GM13976 (cell line): ENCODE measurements around the gene TMEM63A.
A peak's percentile ranks its signal among the peaks of the same experiment; 100 is the strongest.

ENCODE experiments used
- DNase-seq: peaks from one replicate; pipeline ENCODE4 v3.0.0; 2012; ENCODE audit warnings: low spot score
- in situ Hi-C: fragments of 300-500 bp; cut with MboI; formaldehyde crosslinking; loops from one replicate; pipeline ENCODE4 v1.12.0; 2022; ENCODE audit warnings: low sequenced_read_pairs, mixed read lengths, inconsistent platforms; ENCODE audit not compliant: unreplicated experiment
- TF ChIP-seq, protein P1 (sequence below): IDR thresholded peaks from 2 replicates; pipeline ENCODE4 v1.5.1; 2012; ENCODE audit warnings: borderline replicate concordance, mild to moderate bottlenecking; ENCODE audit not compliant: insufficient read depth; ENCODE audit errors: extremely low read depth, missing control alignments, control extremely low read depth

Gene TMEM63A

DNA sequence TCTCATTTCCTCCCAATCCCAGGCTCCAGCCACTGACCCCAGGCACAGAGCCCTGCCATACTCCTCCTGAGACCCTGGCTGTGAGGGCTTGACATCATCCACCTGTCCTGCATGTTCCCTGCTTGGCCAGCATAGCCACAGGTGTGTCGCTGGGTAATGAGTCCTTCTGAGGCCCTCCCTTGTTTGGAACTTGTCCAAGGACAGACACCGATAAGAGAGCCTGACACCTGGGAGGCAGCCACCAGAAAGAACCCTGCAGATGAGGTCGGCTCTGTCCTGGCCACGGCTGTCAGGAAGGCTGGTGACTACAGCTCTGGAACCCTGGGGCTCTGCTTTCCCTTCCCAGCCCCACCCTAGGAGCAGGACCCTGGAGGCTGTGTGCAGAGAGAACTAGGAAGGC lies 34.6 kb downstream of the TMEM63A start:
- TF ChIP-seq, protein P1, sequence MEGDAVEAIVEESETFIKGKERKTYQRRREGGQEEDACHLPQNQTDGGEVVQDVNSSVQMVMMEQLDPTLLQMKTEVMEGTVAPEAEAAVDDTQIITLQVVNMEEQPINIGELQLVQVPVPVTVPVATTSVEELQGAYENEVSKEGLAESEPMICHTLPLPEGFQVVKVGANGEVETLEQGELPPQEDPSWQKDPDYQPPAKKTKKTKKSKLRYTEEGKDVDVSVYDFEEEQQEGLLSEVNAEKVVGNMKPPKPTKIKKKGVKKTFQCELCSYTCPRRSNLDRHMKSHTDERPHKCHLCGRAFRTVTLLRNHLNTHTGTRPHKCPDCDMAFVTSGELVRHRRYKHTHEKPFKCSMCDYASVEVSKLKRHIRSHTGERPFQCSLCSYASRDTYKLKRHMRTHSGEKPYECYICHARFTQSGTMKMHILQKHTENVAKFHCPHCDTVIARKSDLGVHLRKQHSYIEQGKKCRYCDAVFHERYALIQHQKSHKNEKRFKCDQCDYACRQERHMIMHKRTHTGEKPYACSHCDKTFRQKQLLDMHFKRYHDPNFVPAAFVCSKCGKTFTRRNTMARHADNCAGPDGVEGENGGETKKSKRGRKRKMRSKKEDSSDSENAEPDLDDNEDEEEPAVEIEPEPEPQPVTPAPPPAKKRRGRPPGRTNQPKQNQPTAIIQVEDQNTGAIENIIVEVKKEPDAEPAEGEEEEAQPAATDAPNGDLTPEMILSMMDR: no peak
- in situ Hi-C loops: no loop called here
- no peak for DNase-seq

DNA sequence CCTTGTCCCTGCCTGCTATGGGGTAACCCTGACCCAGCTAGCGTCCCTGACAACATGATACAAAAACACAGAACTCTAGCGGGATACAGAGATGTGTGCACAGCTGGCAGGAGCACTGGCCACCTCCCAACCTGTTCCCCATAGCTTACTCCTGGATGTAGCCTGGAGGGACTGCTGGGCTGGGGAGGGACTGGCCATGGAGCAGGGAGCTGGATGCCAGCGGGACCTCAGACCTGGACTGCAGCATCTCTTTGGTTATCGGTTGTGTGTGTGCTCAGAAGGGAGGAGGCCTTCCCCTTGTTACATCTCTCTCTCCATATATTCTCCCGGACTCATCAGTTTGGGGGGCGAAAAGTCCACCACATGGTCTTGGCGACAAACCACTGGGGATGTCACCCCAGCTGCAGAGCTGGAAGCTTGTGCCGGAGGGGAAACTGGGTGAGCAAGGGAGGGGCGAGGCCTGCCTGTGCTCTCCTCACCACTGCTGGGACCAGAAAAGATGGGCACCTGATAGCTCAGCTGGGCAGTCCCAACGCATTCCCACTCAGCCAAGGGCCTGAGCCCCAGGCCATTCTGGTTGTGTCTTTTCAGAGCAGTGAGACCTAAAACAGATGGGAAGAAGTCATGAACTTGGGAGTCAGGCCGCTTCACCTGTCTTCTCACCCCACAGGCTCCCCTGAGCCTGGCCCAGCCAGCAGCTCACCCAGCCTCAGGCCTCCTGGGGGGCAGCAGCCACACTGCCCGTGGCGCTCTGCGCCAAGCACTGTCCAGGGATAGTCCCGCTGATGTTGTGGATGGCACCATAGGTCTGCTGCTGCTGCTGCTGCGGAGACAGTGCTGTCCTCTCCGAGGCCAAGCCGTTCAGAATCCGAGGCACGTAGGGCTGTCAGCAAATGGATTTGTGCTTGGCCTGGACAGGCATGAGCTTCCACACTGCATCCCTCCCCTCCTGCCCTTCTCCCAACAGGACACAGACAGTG lies 35.6 kb downstream of the TMEM63A start:
- in situ Hi-C loops: no loop called here
- TF ChIP-seq, protein P1: no peak
- DNase-seq: no peak

DNA sequence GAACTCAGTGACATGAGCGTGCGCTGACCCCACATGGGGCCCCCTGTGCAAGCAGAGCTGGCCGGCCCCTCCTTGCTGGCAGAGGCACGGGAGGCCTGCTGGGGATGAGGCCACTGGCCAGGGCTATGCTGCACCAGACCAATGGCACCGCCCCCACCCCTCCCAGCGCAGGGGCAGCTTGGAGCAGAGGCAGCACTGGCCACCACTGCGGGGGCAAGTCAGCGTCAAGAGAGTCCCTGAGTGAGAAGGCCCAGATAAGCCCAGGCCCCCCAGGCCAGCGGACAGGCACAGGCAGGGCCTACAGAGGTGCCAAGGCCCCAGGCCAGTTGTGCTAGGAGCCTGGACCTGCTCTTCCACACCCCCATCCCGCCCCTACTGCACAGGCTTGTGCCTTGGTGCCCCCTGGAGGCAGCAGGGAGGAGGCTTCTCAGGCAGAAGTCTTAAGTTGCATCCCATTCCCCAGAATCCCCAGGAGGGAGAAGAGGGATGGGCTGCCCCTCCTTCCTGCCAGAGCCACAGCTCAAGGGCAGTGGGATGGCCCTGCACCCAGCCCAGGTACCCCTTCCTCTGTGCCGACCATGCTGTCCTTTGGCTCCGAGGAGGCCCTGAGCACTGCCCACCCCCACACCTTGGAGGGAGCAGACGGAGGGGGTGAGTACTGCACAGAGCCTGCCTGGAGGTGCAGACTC lies 36.5 kb downstream of the TMEM63A start:
- peak; percentile 57 for DNase-seq
- TF ChIP-seq, protein P1: peak; percentile 29
- in situ Hi-C loops: no loop called here

DNA sequence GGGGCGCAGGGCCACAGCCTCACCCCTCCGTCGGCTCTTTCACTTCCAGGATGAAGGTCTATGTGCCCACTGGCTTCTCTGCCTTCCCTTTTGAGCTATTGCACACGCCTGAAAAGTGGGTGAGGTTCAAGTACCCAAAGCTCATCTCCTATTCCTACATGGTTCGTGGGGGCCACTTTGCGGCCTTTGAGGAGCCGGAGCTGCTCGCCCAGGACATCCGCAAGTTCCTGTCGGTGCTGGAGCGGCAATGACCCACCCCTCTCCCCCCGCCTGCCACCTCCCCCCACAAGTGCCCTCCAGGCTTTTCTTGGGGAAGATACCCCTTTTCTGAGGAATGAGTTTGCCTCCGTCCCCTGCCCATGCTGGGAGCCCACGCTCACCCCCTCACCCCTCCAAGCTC lies 37.1 kb downstream of the TMEM63A start:
- in situ Hi-C loops: no loop called here
- DNase-seq: no peak
- TF ChIP-seq, protein P1: no peak

DNA sequence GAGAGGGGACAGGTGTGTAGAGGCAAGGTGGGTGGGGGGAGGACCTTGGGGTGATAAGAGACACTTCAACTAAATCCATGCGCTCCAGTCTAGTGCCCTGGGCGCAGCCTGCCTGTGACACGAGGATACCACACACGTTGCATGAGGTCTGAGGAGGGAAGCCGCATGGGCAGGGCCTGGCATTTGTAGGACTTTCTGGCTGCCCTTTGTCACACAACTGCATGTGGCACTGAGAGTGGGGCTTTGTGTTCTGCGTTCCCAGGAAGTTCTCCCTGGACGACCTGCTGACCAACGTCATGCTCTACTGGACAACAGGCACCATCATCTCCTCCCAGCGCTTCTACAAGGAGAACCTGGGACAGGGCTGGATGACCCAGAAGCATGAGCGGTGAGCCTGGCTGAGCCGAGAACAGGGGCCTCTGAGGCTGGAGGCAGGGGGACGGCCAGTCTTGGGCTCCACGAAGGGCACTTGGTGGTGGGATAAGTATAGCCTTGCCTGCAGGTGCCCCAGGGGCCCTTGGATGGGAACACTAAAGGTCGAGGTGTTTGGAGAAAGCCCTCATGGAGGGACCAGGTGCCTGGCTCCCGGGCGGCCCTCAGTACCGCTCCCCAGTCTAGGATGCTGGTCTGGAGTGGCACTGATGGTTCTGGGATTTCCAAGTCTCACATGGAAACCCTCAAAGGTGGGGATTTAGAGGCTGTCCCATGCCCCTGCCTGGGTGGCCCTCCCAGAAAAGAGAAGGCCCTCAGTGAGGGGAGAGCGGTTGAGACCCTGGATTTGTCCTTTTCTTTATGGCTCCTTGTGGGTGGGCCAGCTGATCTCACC lies 37.7 kb downstream of the TMEM63A start:
- no peak for DNase-seq
- TF ChIP-seq, protein P1: no peak
- in situ Hi-C loops: no loop called here

DNA sequence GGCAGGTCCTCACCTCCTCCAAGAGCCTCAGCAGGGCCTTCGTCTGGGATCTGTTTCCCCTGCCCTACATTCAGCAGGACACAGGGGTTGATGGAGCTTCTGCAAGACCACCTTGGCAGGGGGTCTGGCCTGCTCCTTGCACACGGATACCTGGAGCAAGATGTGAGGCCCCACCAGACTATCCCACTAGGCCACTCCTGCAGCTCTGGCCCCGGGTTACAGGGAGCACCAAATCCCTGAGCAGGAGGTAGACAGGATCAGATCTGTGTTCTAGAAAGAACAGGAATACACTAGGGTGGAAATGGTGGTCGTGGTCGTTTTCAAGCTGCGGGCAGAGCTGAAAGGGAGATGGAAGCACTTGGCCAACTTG lies 38.8 kb downstream of the TMEM63A start:
- no peak for DNase-seq
- TF ChIP-seq, protein P1: no peak
- in situ Hi-C loops: no loop called here
